WI38 (cell line): ENCODE measurements around the gene NEMP1.
"Not testable (repeated sequence)": the region's sequence is repeated elsewhere in the genome, so short reads cannot be mapped to it uniquely, and the experiment has no call there.

Source experiments
- H3K4me3 ChIP-seq: 2 replicates; pipeline ENCODE4 v1.5.1; 2011; ENCODE audit warnings: low read depth, mild to moderate bottlenecking, control low read depth, low read length
- TF ChIP-seq, protein P1 (sequence below): IDR thresholded peaks from 2 replicates; pipeline ENCODE4 v1.5.1; 2012; ENCODE audit warnings: low read depth, mild to moderate bottlenecking, control low read depth, low read length

NEMP1 gene

DNA sequence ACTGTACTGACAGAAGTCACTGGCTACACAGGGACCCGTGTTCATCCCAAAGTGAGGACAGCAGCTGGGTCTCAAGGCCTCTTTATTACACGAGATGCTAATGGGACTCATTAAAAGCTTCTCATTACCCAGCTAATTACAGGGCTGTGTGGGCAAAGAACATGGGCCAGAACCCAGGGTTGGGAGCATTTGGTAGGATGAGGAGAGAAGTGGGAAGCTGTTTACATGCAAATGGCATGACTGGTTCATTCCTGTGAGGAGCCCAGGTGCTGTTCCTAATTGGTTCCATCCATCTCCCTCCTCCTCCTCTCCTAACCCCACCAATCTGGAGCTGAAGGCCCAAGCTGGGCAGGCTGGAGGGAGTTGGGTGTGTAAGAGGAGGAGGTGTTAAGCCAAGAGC, 53.4 kb downstream of the NEMP1 start:
- TF ChIP-seq, protein P1, sequence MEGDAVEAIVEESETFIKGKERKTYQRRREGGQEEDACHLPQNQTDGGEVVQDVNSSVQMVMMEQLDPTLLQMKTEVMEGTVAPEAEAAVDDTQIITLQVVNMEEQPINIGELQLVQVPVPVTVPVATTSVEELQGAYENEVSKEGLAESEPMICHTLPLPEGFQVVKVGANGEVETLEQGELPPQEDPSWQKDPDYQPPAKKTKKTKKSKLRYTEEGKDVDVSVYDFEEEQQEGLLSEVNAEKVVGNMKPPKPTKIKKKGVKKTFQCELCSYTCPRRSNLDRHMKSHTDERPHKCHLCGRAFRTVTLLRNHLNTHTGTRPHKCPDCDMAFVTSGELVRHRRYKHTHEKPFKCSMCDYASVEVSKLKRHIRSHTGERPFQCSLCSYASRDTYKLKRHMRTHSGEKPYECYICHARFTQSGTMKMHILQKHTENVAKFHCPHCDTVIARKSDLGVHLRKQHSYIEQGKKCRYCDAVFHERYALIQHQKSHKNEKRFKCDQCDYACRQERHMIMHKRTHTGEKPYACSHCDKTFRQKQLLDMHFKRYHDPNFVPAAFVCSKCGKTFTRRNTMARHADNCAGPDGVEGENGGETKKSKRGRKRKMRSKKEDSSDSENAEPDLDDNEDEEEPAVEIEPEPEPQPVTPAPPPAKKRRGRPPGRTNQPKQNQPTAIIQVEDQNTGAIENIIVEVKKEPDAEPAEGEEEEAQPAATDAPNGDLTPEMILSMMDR, result no peak
- H3K4me3 ChIP-seq, result no peak overlapping the region

DNA sequence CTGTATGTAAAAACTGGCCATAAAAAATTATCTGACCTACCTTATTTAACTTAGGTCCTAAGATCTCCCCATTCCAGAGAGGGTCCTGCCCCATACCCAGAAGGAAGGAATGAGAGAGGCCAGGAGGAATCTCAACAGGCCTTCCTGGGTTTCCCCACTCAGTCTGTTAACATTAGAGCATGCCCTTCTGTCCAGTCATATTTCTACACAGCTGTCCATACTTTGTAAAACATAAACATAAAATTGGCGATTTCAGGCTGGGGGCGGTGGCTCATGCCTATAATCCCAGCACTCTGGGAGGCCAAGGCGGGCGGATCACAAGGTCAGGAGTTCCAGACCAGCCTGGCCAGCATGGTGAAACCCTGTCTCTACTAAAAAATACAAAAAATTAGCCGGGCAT, 56.3 kb downstream of the NEMP1 start:
- not testable (repeated sequence) for H3K4me3 ChIP-seq

DNA sequence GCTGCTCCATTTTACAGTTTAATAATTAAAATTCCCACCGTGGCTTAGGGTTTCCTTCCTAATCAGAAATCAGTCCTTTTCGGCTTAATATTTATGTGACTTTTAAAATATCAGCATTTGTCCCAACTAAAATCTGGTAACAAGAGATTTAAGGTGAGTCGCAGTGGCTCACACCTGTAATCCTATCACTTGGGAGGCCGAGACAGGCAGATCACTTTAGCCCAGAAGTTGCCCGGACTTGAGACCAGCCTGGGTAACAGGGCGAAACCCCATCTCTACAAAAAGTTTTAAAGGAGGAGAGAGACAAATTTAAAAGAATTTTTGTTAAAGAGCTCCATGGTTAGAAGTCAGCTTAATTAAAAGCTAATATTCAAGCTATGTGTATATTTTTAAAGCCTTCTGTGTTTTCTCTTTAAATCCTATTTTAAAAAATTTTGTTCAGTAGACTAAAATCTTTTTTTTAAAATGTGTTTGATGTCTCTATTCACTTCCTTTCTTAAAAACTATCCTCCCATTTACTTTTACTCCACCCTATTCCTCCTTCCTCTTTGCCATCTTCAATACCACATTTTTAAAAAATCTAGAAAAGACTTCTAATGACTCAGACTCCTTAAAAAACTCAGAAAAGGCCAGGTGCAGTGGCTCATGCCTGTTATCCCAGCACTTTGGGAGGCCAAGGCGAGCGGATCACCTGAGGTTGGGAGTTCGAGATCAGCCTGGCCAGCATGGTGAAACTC, 58.4 kb downstream of the NEMP1 start:
- TF ChIP-seq, protein P1, result no peak
- no peak overlapping the region for H3K4me3 ChIP-seq

DNA sequence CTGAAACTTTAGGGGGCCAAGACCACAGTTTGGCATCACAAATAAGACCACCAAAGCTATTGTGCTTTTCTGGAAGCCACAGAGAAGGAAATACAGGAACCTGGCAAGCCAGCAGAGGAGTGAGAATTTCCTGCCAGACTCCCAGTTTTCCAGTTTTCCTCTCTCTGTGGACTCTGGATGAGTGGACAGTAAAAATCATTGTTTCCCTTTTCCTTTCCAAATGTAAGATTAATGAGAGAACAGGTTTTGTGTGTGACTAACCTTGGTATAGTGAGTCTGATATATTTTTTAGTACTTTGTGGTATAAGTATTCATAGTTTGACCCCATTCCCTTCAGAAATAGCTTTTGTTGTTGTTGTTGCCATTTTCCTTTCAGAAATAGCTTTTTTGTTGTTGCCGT, 59.7 kb downstream of the NEMP1 start:
- H3K4me3 ChIP-seq, result no peak overlapping the region
- TF ChIP-seq, protein P1, result no peak

DNA sequence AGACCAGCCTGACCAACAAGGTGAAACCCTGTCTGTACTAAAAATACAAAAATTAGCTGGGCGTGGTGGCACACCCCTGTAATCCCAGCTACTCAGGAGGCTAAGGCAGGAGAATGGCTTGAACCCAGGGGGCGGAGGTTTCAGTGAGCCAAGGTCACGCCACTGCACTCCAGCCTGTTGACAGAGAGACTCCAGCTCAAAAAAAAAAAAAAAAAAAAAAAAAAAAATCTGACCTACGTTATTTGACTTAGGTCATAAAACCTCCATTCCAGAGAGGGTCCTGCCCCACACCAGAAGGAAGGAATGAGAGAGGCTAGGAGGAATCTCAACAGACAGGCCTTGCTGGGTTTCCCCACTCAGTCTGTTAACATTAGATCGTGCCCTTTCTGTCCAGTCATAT, 60.2 kb downstream of the NEMP1 start:
- not testable (repeated sequence) for H3K4me3 ChIP-seq

DNA sequence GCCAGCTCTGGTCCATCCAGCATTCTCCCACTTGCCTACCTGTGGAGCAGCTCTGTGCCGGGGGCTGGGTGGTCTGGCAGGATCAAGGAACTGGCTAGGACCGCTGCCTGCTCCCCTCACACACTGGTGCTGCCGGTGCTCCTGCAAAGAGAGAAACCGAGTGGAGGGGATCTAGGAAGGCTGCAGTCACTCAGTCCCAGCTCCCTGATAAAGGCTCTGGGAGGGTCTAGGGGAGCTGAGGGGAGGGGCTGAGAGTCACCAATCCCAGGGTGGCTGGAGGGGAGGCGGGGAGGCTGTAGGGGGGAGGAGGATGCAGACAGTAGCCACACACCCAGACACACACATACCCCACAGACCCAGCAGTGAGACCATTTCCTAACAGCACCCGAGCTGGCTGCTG, 62.2 kb downstream of the NEMP1 start, which contains the start of gene TAC3:
Gene TAC3, minus strand, starts transcription at position 182 of the 400 bp plus-strand sequence. CDS start 732 bp downstream, outside the sequence.
- no peak within 1 kb of the TSS for H3K4me3 ChIP-seq
- TF ChIP-seq, protein P1, result no peak

DNA sequence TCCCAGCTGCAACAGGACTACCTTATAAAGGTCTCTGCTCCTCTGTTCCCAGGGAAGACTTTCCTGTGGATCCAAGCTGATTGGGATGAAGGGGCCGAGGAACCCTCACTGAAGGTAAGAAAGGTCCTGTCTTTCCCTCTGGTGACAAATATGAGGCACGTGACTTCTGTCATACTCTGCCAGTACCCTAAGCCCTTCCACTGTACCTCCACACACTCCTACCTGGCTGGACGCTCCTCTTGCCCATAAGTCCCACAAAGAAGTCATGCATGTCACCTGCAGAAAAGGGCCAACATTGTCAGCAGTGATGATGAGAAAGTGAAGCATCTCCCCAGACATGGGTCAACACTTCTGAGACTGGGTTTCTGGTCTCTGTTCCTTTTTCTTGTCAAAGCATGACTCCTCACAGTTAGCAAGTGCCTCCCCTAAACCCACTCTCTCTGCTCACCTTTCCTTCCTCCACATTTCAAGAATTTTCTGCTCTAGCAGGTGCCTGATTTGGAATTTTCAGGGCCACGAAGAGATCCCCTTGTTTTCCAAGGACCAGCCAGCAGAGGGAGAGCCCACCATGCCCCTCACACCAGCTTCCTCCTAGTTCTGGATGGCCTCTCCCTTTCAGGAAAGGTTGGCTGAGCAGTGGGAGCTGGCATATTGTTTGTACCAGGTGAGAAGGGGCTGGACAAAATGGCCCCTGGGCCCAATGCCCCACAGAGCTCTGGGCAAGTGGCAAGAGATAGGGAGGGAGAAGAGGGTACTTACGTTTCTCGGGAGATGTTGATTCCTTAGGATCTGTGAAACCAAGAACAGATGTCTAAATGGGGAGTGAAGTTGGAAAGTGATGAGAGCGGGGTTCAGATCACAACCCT, 65.8 kb downstream of the NEMP1 start:
- no peak overlapping the region for H3K4me3 ChIP-seq
- TF ChIP-seq, protein P1, result no peak
